ENCODE data around the gene FAF2. TPM values are rescaled to one million over a fixed set of nuclear protein-coding genes. Genes with fewer than 3 reads are reported as not detected.

FAF2 gene
- total RNA-seq, 1 experiment from 2014 or later, result 44.4 TPM

- Histone ChIP-seq H3K4me2 (ENCODE audit: insufficient read depth, insufficient read length, low read length) (no peak overlapping the region), H2AK5ac (ENCODE audit: insufficient read length, low read length) (no peak overlapping the region), H3K9ac (ENCODE audit: extremely low read depth, insufficient read length, low read length) (no peak overlapping the region), H3K14ac (ENCODE audit: insufficient read depth, low read length) (no peak overlapping the region), H2BK120ac (ENCODE audit: low read depth, low read length, poor library complexity, severe bottlenecking) (no peak overlapping the region), H4K20me1 (ENCODE audit: control insufficient read depth, insufficient read depth, insufficient read length) (no peaks in the 10 kb centered on the region), H3K23me2 (ENCODE audit: insufficient read length, low read depth, low read length, poor library complexity, severe bottlenecking) (no peaks in the 10 kb centered on the region), H3T11ph (ENCODE audit: low read length) (no peak overlapping the region), H2BK5ac (ENCODE audit: insufficient read length, low read length) (no peak overlapping the region), H2BK12ac (ENCODE audit: insufficient read length, low read depth, low read length) (no peak overlapping the region), H3K23ac (ENCODE audit: insufficient read length, low read depth, low read length) (no peak overlapping the region), H3K4me1 (ENCODE audit: insufficient read depth, low read length) (no peaks in the 10 kb centered on the region), H4K91ac (ENCODE audit: insufficient read length, low read depth, low read length) (no peak overlapping the region), H4K5ac (ENCODE audit: insufficient read length, low read depth, low read length) (no peak overlapping the region), H2AFZ (ENCODE audit: low read length) (no peak overlapping the region), H2BK15ac (ENCODE audit: low read depth, low read length) (no peak overlapping the region), H3K79me1 (ENCODE audit: insufficient read depth, low read depth, low read length, poor library complexity, severe bottlenecking) (no peaks in the 10 kb centered on the region), H3K27ac (ENCODE audit: insufficient read length, low read depth, low read length) (no peak overlapping the region), H3K79me2 (ENCODE audit: insufficient read depth, low read length) (peaks cover 2% of the 10 kb centered on the region; the same call in 1 of the 2 replicates), H3K27me3 (ENCODE audit: insufficient read depth, low read length) (no peaks in the 10 kb centered on the region), H3K4ac (ENCODE audit: low read depth, low read length) (no peak overlapping the region), H3K56ac (ENCODE audit: insufficient read length, low read depth, low read length) (no peak overlapping the region), H3K9me3 (ENCODE audit: control insufficient read depth, low read depth, low read length) (no peaks in the 10 kb centered on the region), H2BK20ac (ENCODE audit: low read depth, low read length, poor library complexity, severe bottlenecking) (no peak overlapping the region), H4K8ac (replicated peaks; ENCODE audit: insufficient read length, low read depth, low read length) (no peak overlapping the region), H3K18ac (ENCODE audit: insufficient read length, low read depth, low read length) (no peak overlapping the region)
- Mint-ChIP-seq H3K9me3 (no peaks in the 10 kb centered on the region), H3K36me3 (ENCODE audit: insufficient read depth in 1 of 3, low read depth in 3 of 3) (peaks cover 9 to 29% (median 25%) of the 10 kb centered on the region in 3 experiments; a peak in 6 of 7 replicates), H3K27me3 (ENCODE audit: low read depth) (no peaks in the 10 kb centered on the region; the same call in 1 of the 2 replicates), H3K4me3 (no peak overlapping the region), H3K4me1 (no peaks in the 10 kb centered on the region), H3K27ac (no peak overlapping the region)
- no peak for DNase-seq
- no peak for TF ChIP-seq CTCF (conservative IDR thresholded peaks at IDR 0.05)
- WGBS (ENCODE audit: extremely low coverage, insufficient read length, low lambda C conversion rate), result no CpG with 5 or more reads among the region's 1 CpG
Measured at GRCh38 chr5:176469296-176469695, 21.1 kb downstream of the FAF2 start.

All from H9 (cell line).